Ishikawa (cell line): ENCODE results near the gene HSP90B1.

Source experiments
- CEBPB ChIP-seq: IDR thresholded peaks from 2 replicates; pipeline ENCODE4 v1.6.1; 2012
- CREB1 ChIP-seq: IDR thresholded peaks from 2 replicates; pipeline ENCODE4 v1.6.1; 2012; ENCODE audit warnings: low read depth
- EGR1 ChIP-seq: IDR thresholded peaks from 2 replicates; pipeline ENCODE4 v1.6.1; 2012
- EP300 ChIP-seq: IDR thresholded peaks from 2 replicates; pipeline ENCODE4 v1.6.1; 2012; ENCODE audit warnings: borderline replicate concordance
- FOXM1 ChIP-seq: IDR thresholded peaks from 2 replicates; pipeline ENCODE4 v1.6.1; 2012; ENCODE audit warnings: low read depth, borderline replicate concordance
- MAX ChIP-seq: IDR thresholded peaks from 2 replicates; pipeline ENCODE4 v1.6.1; 2012
- NFIC ChIP-seq: IDR thresholded peaks from 2 replicates; pipeline ENCODE4 v1.6.1; 2012
- RAD21 ChIP-seq: IDR thresholded peaks from 2 replicates; pipeline ENCODE4 v1.6.1; 2012; ENCODE audit warnings: low read depth
- REST ChIP-seq: IDR thresholded peaks from 2 replicates; pipeline ENCODE4 v1.6.1; 2012; ENCODE audit warnings: low read depth, mild to moderate bottlenecking
- TAF1 ChIP-seq: IDR thresholded peaks from 2 replicates; pipeline ENCODE4 v1.6.1; 2012; ENCODE audit warnings: low read depth, mild to moderate bottlenecking
- TCF12 ChIP-seq: IDR thresholded peaks from 2 replicates; pipeline ENCODE4 v1.6.1; 2012; ENCODE audit warnings: low read depth
- TEAD4 ChIP-seq: IDR thresholded peaks from 2 replicates; pipeline ENCODE4 v1.6.1; 2012
- USF1 ChIP-seq: IDR thresholded peaks from 2 replicates; pipeline ENCODE4 v1.6.1; 2012
- YY1 ChIP-seq: IDR thresholded peaks from 2 replicates; pipeline ENCODE4 v1.6.1; 2012; ENCODE audit warnings: low read depth
- ZBTB7A ChIP-seq: IDR thresholded peaks from 2 replicates; pipeline ENCODE4 v1.6.1; 2012; ENCODE audit warnings: low read depth

The HSP90B1 gene

GRCh38 chr12:103936679-103937078 lies 6.5 kb downstream of the HSP90B1 start:
- TF ChIP-seq YY1 (no peak), USF1 (no peak), CEBPB (no peak), MAX (no peak), TCF12 (no peak), REST (no peak), TAF1 (no peak), FOXM1 (no peak), CREB1 (no peak), EP300 (no peak), TEAD4 (no peak), ZBTB7A (no peak), NFIC (no peak), RAD21 (no peak), EGR1 (no peak)

GRCh38 chr12:103944964-103945363 lies 14.8 kb downstream of the HSP90B1 start:
- TF ChIP-seq YY1, result no peak
- TF ChIP-seq TEAD4, result no peak
- TF ChIP-seq RAD21, result no peak
- TF ChIP-seq TCF12, result no peak
- no peak for TF ChIP-seq EGR1
- no peak for TF ChIP-seq USF1
- no peak for TF ChIP-seq MAX
- no peak for TF ChIP-seq FOXM1

- TF ChIP-seq YY1 (no peak), REST (no peak), TCF12 (no peak), FOXM1 (no peak), TAF1 (no peak), TEAD4 (no peak), NFIC (no peak), RAD21 (no peak), MAX (no peak), USF1 (no peak), CREB1 (no peak), EGR1 (no peak), CEBPB (no peak), ZBTB7A (no peak), EP300 (no peak)
These were observed 17.8 kb downstream of the HSP90B1 start for GRCh38 chr12:103947871-103948555.

- TF ChIP-seq EP300 (no peak), TAF1 (no peak), FOXM1 (no peak), MAX (no peak), EGR1 (no peak), TCF12 (no peak), NFIC (no peak), CREB1 (no peak), TEAD4 (no peak), USF1 (no peak), ZBTB7A (no peak), YY1 (no peak), RAD21 (no peak), CEBPB (no peak)
These were observed 18.7 kb downstream of the HSP90B1 start for GRCh38 chr12:103948746-103949406.
